GM10266 (cell line): ENCODE data around the gene JARID2.

Experiments
- DNase-seq: peaks from one replicate; pipeline ENCODE4 v3.0.0; 2012; ENCODE audit errors: extremely low spot score
- CTCF ChIP-seq: IDR thresholded peaks from 2 replicates; pipeline ENCODE4 v1.5.1; 2012; ENCODE audit warnings: mild to moderate bottlenecking, low read depth; ENCODE audit not compliant: control insufficient read depth, insufficient read depth; ENCODE audit errors: missing control alignments

The JARID2 gene

DNA sequence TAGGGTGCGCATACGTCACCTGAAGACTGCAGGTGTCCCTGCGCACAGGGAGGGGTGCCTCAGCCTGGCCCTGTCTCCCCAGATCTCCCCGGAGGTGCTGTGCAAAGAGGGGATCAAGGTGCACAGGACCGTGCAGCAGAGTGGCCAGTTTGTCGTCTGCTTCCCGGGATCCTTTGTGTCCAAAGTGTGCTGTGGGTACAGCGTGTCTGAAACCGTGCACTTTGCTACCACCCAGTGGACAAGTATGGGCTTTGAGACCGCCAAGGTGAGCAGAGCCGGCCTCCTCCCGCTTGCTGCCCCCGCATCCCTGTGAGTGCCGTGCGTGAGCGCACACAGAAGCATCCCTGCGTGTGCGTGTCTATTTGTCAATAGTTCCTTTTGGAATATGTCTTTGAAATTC is 266.3 kb downstream of the JARID2 start:
- no peak for TF ChIP-seq CTCF
- DNase-seq, result no peak

- no peak for TF ChIP-seq CTCF
- no peak for DNase-seq
Measured at GRCh38 chr6:15512721-15513120, 266.9 kb downstream of the JARID2 start.

- DNase-seq, result no peak
- no peak for TF ChIP-seq CTCF
Measured at GRCh38 chr6:15513131-15513771, 267.4 kb downstream of the JARID2 start.

DNA sequence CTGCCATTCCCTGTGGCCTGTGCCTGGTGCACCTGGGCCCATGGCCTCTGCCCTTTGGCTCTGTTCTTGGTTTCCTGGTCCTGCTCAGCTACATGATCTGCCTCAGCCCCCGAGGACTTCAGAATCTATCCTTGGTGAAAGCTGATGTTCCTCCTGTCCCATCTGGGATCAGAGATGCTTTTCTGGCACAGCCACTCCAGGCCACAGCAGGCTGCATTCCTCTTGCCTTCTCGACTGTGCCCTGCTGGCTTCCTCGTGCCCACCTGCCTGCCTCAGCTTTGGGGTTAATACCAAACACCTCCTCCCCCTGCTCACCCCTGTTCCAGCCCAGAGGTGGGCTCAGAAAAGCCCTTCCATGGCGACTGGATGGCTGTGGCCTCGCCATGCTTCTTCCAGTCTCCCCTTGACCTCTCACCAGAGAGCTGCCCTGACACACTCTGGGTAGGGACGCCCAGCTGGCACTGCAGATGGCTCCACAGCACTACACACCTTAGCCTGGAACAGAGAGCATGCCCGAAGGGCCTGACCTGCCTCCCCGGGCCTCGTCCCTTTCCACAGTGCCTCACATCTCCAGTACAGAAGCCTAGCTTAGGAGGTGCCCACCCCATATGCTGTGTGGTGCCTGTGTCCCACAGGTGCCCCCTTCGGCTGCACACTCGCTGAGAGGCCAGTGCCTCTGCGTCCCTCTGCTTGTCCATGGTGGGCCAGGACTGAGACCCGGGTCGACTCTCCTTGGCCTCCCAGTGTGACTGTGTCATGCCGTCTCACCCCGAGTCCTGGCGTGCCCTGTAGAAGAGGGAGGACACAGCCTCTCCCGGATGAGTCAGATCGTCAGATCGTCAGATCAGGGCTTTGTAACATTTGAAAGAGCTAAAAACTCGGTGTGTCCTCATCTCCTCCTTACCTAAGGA is 268.2 kb downstream of the JARID2 start:
- TF ChIP-seq CTCF, result no peak
- no peak for DNase-seq

- no peak for TF ChIP-seq CTCF
- DNase-seq, result no peak
Measured at GRCh38 chr6:15515226-15515625, 269.4 kb downstream of the JARID2 start.

GRCh38 chr6:15515660-15516375 is 269.9 kb downstream of the JARID2 start:
- DNase-seq, result no peak
- TF ChIP-seq CTCF, result no peak
